SK-N-SH (cell line): ENCODE data around the gene ARID5A. TPM values are rescaled to one million over a fixed set of nuclear protein-coding genes. Genes with fewer than 3 reads are reported as not detected.

Experiments
- CTCF ChIA-PET: fragments of 300-600, 350-600 bp; formaldehyde crosslinking; extraction: SDS; loops from one replicate; lab custom pipeline; 2021; lab: Yijun Ruan, JAX
- POLR2A ChIA-PET: fragments of 350-600 bp; sonication (Branson Sonifier 250); formaldehyde crosslinking; extraction: SDS; loops from one replicate; lab custom pipeline; 2020; ENCODE audit warnings: antibody characterized with exemption, inconsistent platforms; lab: Yijun Ruan, JAX
- DNase-seq: peaks from one replicate; pipeline ENCODE4 v3.0.0; 2012
- H2AFZ ChIP-seq: fragments of 200-600 bp; sonication (generic); 2 replicates; pipeline ENCODE4 v1.8.1; 2016; ENCODE audit warnings: antibody characterized with exemption, mild to moderate bottlenecking, low read depth
- H3F3A ChIP-seq: fragments of 200-600 bp; sonication (generic); replicated peaks from 2 replicates; pipeline ENCODE3; 2016; ENCODE audit warnings: antibody characterized with exemption, mild to moderate bottlenecking; ENCODE audit not compliant: insufficient read depth
- H3K27ac ChIP-seq, 2 experiments: fragments of 200-500 bp in 1 of 2; fragments of 200-600 bp in 1 of 2; sonication (Bioruptor generic) in 1 of 2; sonication (generic), shearing (Covaris generic) in 1 of 2; 2 replicates each; pipeline versions ENCODE4 v1.5.1 to v1.6.1; 2014 to 2016; ENCODE audit warnings: low read depth in 2 of 2, inconsistent platforms in 1 of 2, low read length in 1 of 2, mild to moderate bottlenecking in 1 of 2, mixed read lengths in 1 of 2
- H3K27me3 ChIP-seq: fragments of 200-600 bp; sonication (generic), shearing (Covaris generic); 2 replicates; pipeline ENCODE4 v1.6.1; 2016; ENCODE audit warnings: mixed run types; ENCODE audit not compliant: insufficient read depth
- H3K36me3 ChIP-seq, 2 experiments: fragments of 200-500 bp in 1 of 2; fragments of 200-600 bp in 1 of 2; sonication (Bioruptor generic) in 1 of 2; sonication (generic) in 1 of 2; replicated peaks in 1 of 2; 2 replicates each; pipeline versions ENCODE3 to v1.5.1; 2014 to 2016; ENCODE audit warnings: low read length in 1 of 2, mild to moderate bottlenecking in 1 of 2; ENCODE audit not compliant: insufficient read depth in 2 of 2, control insufficient read depth in 1 of 2
- H3K4me1 ChIP-seq, 2 experiments: fragments of 200-500 bp in 1 of 2; fragments of 200-600 bp in 1 of 2; sonication (Bioruptor generic) in 1 of 2; sonication (generic), shearing (Covaris generic) in 1 of 2; 2 replicates each; pipeline versions ENCODE4 v1.5.1 to v1.6.1; 2014 to 2016; ENCODE audit warnings: low read depth in 1 of 2, low read length in 1 of 2, mixed run types in 1 of 2; ENCODE audit not compliant: insufficient read depth in 2 of 2, control insufficient read depth in 1 of 2
- H3K4me2 ChIP-seq: fragments of 200-600 bp; sonication (generic), shearing (Covaris generic); 2 replicates; pipeline ENCODE4 v1.6.1; 2017; ENCODE audit warnings: mixed run types
- H3K4me3 ChIP-seq, 2 experiments: fragments of 200-500 bp in 1 of 2; fragments of 200-600 bp in 1 of 2; sonication (Bioruptor generic) in 1 of 2; sonication (generic), shearing (Covaris generic) in 1 of 2; 2 replicates each; pipeline versions ENCODE4 v1.5.1 to v1.8.1; 2014 to 2016; ENCODE audit warnings: low read depth in 2 of 2, inconsistent platforms in 1 of 2, low read length in 1 of 2, mild to moderate bottlenecking in 1 of 2, mixed read lengths in 1 of 2, moderate library complexity in 1 of 2
- H3K79me2 ChIP-seq: fragments of 200-600 bp; sonication (generic); 2 replicates; pipeline ENCODE4 v1.8.1; 2017; ENCODE audit warnings: mild to moderate bottlenecking; ENCODE audit not compliant: insufficient read depth
- H3K9ac ChIP-seq: fragments of 200-600 bp; sonication (generic); 2 replicates; pipeline ENCODE4 v1.6.1; 2017; ENCODE audit warnings: mixed run types
- H3K9me2 ChIP-seq: fragments of 200-600 bp; sonication (generic); 2 replicates; pipeline ENCODE4 v1.6.1; 2017; ENCODE audit warnings: mixed run types
- H3K9me3 ChIP-seq: fragments of 200-600 bp; sonication (generic); 2 replicates; pipeline ENCODE4 v1.6.1; 2017; ENCODE audit warnings: mixed run types, mild to moderate bottlenecking, moderate library complexity
- H4K20me1 ChIP-seq: fragments of 200-600 bp; sonication (generic); 2 replicates; pipeline ENCODE4 v1.6.1; 2017; ENCODE audit warnings: mild to moderate bottlenecking, mixed run types; ENCODE audit not compliant: insufficient read depth
- CTCF ChIP-seq: fragments of 200-600 bp; sonication (generic); IDR thresholded peaks from 2 replicates; pipeline ENCODE4 v1.6.1; 2017; ENCODE audit warnings: antibody characterized with exemption, mild to moderate bottlenecking, moderate library complexity
- FOSL2 ChIP-seq: IDR thresholded peaks from 2 replicates; pipeline ENCODE4 v1.4.0; 2012; ENCODE audit warnings: low read depth, mild to moderate bottlenecking, moderate library complexity, borderline replicate concordance
- MXI1 ChIP-seq: IDR thresholded peaks from 2 replicates; pipeline ENCODE4 v1.6.1; 2012; ENCODE audit warnings: mild to moderate bottlenecking, low read depth, low read length, improper control_type of control experiment
- RAD21 ChIP-seq: IDR thresholded peaks from 2 replicates; pipeline ENCODE4 v1.6.1; 2012; ENCODE audit warnings: mild to moderate bottlenecking, low read length
- RCOR1 ChIP-seq: fragments of 150-350 bp; IDR thresholded peaks from 2 replicates; pipeline ENCODE4 v1.6.1; 2017; ENCODE audit warnings: antibody characterized with exemption, low read length
- REST ChIP-seq: IDR thresholded peaks from 2 replicates; pipeline ENCODE4 v1.6.1; 2012; ENCODE audit warnings: mild to moderate bottlenecking, low read depth, low read length, moderate library complexity
- RFX5 ChIP-seq: IDR thresholded peaks from 2 replicates; pipeline ENCODE4 v1.6.1; 2012; ENCODE audit warnings: mild to moderate bottlenecking, improper control_type of control experiment, low read length
- TAF1 ChIP-seq: IDR thresholded peaks from 2 replicates; pipeline ENCODE4 v1.6.1; 2012; ENCODE audit warnings: low read depth, mild to moderate bottlenecking, low read length, moderate library complexity, borderline replicate concordance
- TCF12 ChIP-seq: IDR thresholded peaks from 2 replicates; pipeline ENCODE4 v1.4.0; 2012
- TEAD4 ChIP-seq: IDR thresholded peaks from 2 replicates; pipeline ENCODE4 v1.4.0; 2012; ENCODE audit warnings: mild to moderate bottlenecking, borderline replicate concordance; ENCODE audit not compliant: insufficient read depth
- USF2 ChIP-seq: fragments of 150-350 bp; IDR thresholded peaks from 2 replicates; pipeline ENCODE4 v1.6.1; 2017; ENCODE audit warnings: antibody characterized with exemption, low read length, low read depth, borderline replicate concordance
- YY1 ChIP-seq: IDR thresholded peaks from 2 replicates; pipeline ENCODE4 v1.4.0; 2012; ENCODE audit warnings: low read depth, mild to moderate bottlenecking
- WGBS: methylation state at CpG from one replicate; pipeline ENCODE4 v1.1.6; 2017; ENCODE audit warnings: low lambda C conversion rate; 5-methylcytosine and 5-hydroxymethylcytosine counted together
- polyA plus RNA-seq, 3 experiments: library from polyadenylated mRNA; depleted of rRNA; stranded (reverse); fragments of >200 nt; gene quantifications; 2 replicates each; pipeline ENCODE4 v1.2.3, GENCODE V29; 2012

ARID5A gene
- polyA plus RNA-seq, 1 of the 3 experiments (the other 2 are of a cell fraction), result 3.3 TPM

- H3K9me2 ChIP-seq, result no peaks in the 10 kb centered on the region
- POLR2A ChIA-PET, result no interaction called here
- no peaks in the 10 kb centered on the region for H3F3A ChIP-seq
- H3K27me3 ChIP-seq, result no peaks in the 10 kb centered on the region
- no peaks in the 10 kb centered on the region for H4K20me1 ChIP-seq
- no CpG with 5 or more reads among the region's 4 CpGs for WGBS
- H3K9ac ChIP-seq, result no peak overlapping the region
- H3K79me2 ChIP-seq, result no peaks in the 10 kb centered on the region
- H2AFZ ChIP-seq, result no peak overlapping the region
- no peak overlapping the region for H3K4me2 ChIP-seq
- no peak overlapping the region for H3K4me3 ChIP-seq
- TF ChIP-seq RCOR1 (no peak), RFX5 (no peak), CTCF (no peak), USF2 (no peak), FOSL2 (no peak), REST (no peak), TEAD4 (no peak), RAD21 (no peak), TAF1 (no peak), YY1 (no peak), MXI1 (no peak), TCF12 (no peak)
- H3K4me1 ChIP-seq, result no peaks in the 10 kb centered on the region
- no peaks in the 10 kb centered on the region for H3K36me3 ChIP-seq
- CTCF ChIA-PET, result interaction anchor here (4.1 kb wide), 1 partner anchor 9 kb away, joined by 34 read pairs; no protein-coding TSS in a partner anchor
- no peak for DNase-seq
- H3K27ac ChIP-seq, result no peak overlapping the region
- H3K9me3 ChIP-seq, result no peaks in the 10 kb centered on the region
Observed at GRCh38 chr2:96564026-96564425, 27.5 kb downstream of the ARID5A start.
